Esophagus mucosa (tissue), 1 donor: Measurements from ENCODE around the gene MUC12. TPM values are rescaled to one million over a fixed set of nuclear protein-coding genes. Genes with fewer than 3 reads are reported as not detected.
"Not testable (repeated sequence)": the region's sequence is repeated elsewhere in the genome, so short reads cannot be mapped to it uniquely, and the experiment has no call there.

ENCODE experiments used
- ATAC-seq: fragments of 200-7000 bp; cut with Tn5 transposase; one replicate; pipeline ENCODE4 v1.9.1; 2020
- total RNA-seq: library from RNA; stranded (reverse); gene quantifications from one replicate; pipeline ENCODE4 v1.2.4, GENCODE V29; 2023
- donor health status: DM: yes; HTN: yes; CAD: no.

MUC12 gene, protein sequence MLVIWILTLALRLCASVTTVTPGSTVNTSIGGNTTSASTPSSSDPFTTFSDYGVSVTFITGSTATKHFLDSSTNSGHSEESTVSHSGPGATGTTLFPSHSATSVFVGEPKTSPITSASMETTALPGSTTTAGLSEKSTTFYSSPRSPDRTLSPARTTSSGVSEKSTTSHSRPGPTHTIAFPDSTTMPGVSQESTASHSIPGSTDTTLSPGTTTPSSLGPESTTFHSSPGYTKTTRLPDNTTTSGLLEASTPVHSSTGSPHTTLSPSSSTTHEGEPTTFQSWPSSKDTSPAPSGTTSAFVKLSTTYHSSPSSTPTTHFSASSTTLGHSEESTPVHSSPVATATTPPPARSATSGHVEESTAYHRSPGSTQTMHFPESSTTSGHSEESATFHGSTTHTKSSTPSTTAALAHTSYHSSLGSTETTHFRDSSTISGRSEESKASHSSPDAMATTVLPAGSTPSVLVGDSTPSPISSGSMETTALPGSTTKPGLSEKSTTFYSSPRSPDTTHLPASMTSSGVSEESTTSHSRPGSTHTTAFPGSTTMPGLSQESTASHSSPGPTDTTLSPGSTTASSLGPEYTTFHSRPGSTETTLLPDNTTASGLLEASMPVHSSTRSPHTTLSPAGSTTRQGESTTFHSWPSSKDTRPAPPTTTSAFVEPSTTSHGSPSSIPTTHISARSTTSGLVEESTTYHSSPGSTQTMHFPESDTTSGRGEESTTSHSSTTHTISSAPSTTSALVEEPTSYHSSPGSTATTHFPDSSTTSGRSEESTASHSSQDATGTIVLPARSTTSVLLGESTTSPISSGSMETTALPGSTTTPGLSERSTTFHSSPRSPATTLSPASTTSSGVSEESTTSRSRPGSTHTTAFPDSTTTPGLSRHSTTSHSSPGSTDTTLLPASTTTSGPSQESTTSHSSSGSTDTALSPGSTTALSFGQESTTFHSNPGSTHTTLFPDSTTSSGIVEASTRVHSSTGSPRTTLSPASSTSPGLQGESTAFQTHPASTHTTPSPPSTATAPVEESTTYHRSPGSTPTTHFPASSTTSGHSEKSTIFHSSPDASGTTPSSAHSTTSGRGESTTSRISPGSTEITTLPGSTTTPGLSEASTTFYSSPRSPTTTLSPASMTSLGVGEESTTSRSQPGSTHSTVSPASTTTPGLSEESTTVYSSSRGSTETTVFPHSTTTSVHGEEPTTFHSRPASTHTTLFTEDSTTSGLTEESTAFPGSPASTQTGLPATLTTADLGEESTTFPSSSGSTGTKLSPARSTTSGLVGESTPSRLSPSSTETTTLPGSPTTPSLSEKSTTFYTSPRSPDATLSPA (N-terminal part only)
- total RNA-seq: 0.16 TPM

DNA sequence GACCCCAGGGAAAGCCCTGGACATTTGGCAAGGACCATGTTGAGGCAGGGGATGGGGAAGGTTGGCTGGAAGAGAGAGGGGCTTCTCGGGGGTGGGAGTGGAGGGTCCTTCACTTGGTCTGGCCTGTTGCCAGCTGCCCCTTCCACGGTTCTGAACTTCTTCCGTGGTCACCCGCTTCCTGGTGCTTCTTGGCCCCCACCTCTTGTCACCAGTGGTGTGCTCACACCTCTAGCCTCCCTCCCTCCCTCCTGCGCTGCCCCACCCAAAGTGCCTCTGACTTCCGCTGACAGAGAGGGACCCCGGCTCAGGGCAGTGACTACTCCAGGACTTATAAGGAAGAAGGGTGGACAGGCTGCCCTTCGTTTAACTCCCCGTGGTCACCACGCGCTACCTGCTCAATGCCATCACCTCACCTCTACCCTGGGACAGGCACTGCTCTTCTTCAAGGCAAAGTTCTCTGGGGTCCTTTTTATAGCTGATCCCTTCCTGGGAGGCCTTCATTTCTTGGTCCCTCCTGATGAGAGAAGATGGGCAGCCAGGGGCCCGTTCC is at the start of gene MUC12:
TSS of gene MUC12 (plus strand) at position 500 of the 550 bp plus-strand sequence. CDS start 58 bp downstream, outside the sequence.
- no peak for ATAC-seq

DNA sequence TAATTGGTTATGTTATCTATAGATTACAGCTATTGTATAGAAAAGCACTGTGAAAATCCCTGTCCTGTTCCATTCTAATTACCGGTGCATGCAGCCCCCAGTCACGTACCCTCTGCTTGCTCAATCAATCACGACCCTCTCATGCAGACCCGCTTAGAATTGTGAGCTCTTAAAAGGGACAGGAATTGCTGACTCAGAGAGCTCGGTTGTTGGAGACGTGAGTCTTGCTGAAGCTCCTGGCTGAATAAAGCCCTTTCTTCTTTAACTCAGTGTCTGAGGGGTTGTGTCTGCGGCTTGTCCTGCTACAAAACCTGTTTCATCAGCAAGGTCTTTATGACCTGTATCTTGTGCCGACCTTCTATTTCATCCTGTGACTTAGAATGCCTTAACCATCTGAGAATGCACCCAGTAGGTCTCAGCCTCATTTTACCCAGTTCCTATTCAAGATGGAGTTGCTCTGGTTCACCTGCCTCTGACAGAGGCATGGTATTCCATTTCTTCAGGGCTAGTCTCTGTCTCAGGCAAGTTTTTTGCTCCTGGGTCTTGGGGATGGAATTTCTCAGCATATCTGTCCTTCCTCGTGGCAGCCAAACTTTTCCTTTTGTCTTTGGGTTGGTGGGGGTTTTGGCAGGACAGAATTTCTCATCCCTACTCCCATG is 49.5 kb upstream of the MUC12 start:
- ATAC-seq: not testable (repeated sequence)

DNA sequence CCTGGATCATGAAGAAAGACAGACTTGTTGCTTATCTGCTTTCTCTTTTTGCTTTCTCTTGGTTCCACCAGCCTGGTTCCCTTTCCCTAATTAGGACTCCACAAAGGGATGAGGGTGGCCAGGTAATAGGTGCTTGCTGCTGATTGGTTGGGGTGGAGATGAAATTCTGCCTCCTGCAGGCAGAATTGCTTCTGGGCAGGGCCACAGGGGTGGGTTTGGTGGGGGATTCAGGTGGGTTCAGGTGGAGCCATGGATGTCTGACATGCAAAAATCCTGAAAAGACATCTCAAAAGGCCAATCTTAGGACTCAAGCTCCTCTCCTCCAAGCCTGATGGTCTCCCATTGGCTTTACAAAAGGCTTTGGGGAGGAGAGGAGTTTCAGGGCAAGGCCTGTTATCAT is 48.3 kb upstream of the MUC12 start:
- ATAC-seq: no peak

DNA sequence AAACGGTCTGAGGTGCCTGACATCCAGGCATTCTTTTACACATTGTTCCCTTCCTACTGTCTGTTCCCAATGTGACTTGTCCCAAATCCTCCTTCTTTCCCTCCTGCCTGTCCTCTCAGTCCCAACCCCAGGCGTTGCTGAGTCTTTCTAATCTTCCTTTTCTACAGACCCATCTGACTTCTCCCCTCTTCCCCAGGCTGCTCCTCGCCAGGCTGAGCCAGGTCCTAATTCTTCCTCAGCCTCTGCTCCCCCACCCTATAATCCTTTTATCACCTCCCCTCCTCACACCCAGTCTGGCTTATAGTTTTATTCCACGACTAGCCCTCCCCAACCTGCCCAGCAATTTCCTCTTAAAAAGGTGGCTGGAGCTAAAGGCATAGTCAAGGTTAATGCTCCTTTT is 45.7 kb upstream of the MUC12 start:
- ATAC-seq: not testable (repeated sequence)

DNA sequence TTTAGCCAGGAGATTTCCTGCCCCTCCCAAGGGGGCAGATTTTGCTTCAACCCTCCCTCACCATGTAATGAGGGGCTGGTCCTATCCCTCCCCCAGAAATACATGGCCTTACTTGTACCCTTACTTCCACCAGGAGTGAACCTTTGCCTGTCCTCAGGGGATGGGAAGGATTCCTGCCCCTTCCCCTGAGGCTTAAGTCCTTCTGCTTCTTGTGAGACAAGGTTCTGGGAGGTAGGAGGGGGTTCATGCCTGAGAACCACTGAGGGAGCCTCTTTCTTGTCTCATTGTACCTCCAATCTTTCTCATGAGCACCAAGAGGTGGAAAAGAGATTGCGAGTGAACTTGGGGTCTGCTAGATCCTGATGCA is 39.6 kb upstream of the MUC12 start:
- ATAC-seq: no peak

DNA sequence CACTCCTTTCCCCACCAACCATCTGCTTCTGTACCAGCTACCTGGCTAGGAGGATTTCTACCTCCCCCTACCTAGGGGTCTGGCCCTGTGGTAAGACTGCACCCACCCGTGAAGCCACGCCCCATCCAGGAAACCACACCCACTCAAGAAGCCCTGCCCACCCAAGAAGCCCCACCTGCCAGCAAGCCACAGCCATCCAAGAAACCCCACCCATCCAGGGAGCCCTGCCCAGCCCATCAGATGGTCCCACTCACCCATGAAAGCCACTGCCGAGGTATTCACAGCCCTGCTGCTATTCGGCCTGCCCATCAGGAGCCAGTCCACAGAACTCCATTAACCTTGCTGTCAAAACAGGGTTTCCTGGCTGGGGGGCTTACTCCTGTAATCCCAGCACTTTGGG is 35.6 kb upstream of the MUC12 start:
- ATAC-seq: no peak

DNA sequence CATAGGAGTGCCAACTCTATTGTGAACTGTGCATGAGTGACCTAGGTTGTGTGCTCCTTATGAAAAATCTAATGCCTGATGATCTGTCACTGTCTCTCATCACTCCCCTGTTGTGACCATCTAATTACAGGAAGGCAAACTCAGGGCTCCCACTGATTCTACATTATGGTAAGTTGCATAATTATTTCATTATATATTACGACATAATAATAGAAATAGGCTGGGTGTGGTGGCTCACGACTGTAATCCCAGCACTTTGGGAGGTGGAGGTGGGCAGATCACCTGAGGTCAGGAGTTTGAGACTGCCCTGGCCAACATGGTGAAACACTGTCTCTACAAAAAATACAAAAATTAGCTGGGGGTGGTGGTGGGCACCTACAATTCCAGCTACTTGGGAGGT is 34.0 kb upstream of the MUC12 start:
- ATAC-seq: not testable (repeated sequence)

DNA sequence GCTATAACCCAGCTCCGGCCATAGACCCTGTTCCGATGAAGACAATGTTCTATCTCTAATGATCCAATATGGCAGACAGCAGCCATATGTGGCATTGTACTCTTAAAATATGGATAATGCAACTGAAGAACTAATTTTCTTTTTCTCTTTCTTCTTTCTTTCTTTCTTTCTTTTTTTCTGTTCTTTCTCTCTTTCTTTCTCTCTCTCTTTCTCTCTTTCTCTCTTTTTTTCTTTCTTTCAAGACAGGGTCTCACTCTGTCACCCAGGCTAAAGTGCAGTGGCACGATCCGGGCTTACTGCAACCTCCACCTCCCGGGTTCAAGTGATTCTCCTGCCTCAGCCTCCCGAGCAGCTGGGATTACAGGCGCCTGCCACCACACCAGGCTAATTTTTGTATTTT is 33.2 kb upstream of the MUC12 start:
- ATAC-seq: not testable (repeated sequence)

DNA sequence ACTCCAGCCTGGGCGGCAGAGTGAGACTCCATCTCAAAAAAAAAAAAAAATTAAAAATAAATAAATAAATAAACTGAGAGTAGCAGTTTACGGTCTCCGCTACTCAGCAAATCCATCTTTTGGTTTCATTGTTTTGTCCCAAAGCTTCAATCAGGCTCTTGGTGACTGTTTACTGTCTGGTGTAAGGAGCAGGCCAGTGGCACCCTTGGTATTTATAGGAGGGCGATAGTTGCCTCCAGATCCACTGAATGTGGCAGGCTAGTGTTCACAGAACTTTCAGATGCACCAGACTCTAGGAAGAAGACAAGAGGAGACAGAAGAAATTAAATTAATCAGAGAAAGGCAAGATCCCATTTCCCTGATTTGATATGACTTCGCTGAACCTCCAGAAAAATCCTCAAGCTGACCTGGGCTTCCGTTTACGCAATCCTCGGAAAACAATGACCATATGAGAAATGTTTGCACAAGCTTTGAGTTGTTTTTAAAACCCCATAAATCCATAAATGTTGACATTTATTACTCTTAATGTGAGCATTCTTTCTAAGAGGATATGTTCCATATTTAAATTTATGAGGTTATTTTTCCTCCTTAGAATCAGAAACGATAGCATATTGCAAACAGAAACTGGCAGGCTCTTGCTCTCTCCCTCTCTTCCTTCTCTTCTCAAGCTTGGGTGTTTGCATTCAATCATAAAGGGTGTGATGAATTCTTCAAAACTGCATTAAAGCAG is 27.2 kb upstream of the MUC12 start:
- no peak for ATAC-seq

DNA sequence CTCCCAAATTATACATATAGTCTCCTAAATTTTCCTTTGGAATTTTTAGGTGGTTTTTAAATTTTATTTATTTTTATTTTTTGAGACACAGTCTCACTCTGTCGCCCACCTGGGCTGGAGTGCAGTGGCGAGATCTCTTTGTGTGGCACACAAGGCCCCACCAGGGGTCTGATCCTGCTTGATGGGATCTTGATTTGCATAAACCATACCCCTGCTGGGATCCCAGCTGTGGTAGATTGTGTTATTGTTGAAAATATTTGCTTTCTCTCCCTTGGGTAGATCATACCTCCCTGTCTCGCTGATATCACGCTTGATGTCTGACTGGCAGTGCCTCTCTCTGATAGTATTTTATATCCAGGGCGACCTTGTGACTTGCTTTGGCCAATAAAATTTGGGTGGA is 25.7 kb upstream of the MUC12 start:
- ATAC-seq: no peak

DNA sequence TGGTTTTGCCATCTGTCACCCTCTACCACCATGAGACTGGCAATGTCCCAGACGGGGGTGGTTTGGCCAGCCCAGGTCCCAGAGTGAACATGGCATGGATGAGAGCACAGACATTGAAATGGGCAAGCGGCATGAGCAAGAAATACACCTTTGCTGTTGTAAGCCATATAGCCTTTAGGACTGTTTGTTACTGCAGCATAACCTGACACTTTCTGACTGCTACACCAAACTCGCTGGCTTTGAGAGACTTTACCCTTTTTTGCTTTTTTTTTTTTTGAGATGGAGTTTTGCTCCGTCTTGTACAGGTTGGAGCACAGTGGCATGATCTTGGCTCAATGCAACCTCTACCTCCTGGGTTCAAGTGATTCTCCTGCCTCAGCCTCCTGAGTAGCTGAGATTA is 25.2 kb upstream of the MUC12 start:
- ATAC-seq: no peak

DNA sequence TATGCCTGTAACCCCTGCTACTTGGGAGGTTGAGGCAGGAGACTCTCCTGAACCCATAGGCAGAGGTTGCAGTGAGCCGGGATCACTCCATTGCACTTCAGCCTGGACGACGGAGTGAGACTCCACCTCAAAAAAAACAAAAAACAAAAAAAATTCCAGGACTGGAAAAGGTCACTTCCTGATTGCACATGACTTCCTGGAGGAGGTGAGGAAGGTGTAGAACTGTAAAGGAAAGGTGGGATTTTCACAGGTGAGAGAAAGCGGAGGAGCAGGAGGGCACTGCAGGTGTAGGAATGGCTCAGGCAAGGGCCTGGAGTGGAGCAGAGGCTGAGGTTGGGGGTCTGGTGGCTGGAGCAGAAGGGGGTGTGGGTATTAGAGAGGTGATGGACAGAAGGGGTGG is 23.3 kb upstream of the MUC12 start:
- no peak for ATAC-seq

DNA sequence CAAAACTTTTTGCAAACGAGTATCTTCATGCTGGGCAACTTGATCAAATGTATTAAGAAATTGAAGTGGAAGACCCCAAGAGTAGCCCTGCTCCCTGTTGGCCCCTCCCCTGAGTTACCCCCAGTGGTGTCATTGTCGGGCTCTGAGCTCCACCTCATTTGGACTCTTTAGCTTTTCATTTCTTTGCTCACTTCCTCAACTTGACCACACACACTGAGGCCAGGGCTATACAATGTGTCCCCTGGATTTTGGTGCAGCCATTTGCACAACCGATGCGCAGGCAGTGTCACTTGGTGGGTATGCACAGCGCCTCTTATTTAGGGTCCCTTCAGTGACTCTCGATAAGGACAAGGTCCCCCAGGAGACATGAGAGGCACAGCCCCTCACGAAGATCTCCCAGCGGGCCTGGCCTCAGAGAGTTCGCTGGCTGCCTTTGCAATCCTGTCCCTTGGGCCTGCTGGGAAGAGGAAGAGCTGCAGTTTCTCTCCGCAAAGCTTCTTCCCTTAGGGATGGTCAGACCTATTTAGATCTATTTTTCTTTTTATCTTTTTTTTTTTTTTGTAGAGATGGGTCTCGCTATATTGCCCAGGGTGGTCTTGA is 22.5 kb upstream of the MUC12 start:
- no peak for ATAC-seq

DNA sequence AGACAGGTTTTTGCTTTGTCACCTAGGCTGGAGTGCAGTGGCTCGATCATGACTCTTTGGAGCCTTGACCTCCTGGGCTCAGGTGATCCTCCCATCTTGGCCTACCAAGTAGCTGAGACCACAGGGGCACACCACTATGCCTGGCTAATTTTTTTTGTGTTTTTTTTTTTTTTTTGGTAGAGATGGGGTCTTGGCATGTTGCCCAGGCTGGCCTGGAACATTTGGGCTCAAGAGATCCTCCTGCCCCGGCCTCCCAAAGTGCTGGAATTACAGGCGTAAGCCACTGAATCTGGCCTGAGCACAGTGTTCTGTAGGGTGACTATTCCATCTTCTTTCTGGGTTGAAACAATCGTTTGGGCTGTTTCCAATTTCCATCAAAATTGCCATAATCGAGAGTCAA is 21.6 kb upstream of the MUC12 start:
- no peak for ATAC-seq

DNA sequence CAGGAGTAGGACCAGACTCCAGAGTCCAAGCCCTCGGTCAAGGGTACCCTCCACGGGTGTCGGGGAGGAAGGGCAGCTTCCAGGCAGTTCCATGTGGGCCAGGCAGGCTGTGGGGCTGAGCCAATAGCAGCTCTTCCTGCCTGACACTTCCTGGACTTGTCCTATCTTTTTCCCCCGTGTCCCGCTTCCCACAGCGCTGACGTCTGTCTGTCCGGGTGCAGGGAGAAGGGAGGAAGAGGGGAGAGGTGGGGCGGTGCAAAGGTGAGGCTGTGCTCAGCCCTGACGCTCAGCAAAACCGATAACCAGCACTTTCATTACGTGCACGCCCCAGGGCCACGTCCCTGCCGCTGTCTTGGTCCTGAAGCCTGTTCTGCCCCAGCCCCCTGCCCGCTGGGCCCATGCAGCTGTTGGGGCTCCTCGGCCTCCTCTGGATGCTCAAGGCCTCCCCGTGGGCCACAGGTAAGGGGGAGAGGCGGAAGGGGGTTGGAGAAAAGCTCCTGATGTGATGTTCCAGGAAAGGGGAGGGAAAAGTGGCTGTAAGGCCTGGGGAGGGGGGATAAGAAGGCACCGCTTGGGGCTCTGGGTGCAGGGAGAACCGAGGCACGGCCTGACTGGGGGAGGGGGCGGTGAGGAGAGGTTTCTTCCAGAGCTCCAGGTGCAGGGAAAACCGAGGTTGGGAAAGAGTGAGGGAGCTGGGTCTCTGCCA is 20.0 kb upstream of the MUC12 start, which contains the start of gene MUC3A:
TSS of gene MUC3A (plus strand) at position 308 of the 706 bp plus-strand sequence. CDS start at position 399, 91 bp downstream.
- ATAC-seq: no peak

DNA sequence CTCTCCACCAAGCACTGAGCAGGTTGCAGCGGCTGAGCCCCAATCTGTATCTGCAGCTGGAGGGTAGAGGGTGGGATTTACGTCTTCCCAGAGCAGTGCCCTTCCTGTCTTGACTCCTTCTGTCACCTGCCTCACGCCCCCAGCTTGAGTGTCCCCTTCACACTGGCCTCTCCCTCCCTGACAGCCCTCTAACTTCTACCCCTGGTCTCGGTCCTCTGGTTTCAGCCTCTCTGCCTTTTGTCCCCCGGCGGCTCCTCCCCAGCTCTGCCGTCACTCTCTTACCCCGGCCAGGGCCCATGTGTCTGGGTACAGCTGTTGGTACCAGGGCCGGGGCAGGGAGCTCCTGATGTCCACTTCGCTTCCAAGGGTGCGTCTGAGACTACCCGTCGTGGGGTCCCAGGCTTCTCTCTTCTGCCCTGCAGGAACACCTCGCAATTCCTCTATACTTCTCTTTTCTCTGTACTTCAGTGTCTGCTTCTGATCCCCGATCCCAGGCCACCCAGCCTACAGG is 19.4 kb upstream of the MUC12 start:
- no peak for ATAC-seq

DNA sequence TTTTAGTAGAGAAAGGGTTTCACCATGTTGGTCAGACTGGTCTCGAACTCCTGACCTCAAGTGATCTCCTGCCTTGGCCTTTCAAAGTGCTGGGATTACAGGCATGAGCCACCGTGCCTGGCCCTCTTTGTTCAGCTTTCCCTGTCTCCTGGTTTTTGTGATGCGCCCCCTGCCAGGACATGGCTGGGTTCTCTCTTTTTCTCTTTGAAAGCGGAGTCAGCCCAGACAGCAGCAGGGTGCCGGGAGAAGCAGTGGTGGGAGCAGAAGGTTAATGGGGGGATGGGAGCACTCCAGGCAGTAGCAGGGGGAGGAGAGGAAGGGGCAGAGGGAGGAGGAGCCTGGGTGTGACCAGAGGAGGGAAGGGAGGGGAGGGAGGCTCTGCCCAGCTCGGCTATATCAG is 18.2 kb upstream of the MUC12 start:
- ATAC-seq: no peak

DNA sequence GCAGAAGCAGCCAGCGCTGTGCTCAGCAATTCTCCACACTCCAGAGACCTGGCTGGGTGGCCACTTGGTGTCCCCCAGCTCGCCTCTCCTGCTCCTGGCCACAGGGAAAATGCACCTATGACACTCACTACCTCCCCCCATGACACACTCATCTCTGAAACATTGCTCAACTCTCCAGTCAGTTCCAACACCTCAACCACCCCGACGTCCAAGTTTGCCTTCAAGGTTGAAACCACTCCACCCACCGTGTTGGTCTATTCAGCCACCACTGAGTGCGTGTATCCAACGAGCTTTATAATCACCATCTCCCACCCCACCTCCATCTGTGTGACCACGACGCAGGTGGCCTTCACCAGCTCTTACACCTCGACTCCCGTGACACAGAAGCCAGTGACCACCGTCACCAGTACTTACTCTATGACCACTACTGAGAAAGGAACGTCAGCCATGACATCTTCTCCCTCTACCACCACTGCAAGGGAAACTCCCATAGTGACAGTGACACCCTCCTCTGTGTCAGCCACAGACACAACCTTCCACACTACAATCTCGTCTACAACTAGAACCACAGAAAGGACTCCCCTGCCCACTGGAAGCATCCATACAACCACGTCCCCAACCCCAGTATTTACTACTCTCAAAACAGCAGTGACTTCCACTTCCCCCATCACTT is 17.3 kb upstream of the MUC12 start:
- ATAC-seq: no peak

DNA sequence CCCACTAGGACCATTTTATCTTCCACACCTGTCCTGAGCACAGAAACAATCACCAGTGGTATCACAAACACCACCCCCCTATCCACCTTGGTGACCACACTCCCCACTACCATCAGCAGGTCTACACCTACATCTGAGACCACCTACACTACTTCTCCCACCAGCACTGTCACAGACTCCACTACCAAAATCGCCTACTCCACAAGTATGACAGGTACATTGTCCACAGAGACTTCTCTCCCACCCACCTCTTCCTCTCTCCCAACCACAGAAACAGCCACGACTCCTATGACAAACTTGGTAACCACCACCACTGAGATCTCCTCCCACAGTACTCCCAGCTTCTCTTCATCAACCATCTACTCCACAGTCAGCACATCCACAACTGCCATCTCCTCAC is 16.7 kb upstream of the MUC12 start:
- no peak for ATAC-seq
